ENCODE data around the gene SLC48A1.
A peak's percentile ranks its signal among the peaks of the same experiment; 100 is the strongest.

Gene SLC48A1

GRCh38 chr12:47757840-47758583 lies 15.0 kb upstream of the SLC48A1 start:
- peak; percentile 52 for DNase-seq (ENCODE audit: low spot score)

GRCh38 chr12:47758584-47758833 lies 14.5 kb upstream of the SLC48A1 start:
- DNase-seq (ENCODE audit: low spot score) = no peak

DNA sequence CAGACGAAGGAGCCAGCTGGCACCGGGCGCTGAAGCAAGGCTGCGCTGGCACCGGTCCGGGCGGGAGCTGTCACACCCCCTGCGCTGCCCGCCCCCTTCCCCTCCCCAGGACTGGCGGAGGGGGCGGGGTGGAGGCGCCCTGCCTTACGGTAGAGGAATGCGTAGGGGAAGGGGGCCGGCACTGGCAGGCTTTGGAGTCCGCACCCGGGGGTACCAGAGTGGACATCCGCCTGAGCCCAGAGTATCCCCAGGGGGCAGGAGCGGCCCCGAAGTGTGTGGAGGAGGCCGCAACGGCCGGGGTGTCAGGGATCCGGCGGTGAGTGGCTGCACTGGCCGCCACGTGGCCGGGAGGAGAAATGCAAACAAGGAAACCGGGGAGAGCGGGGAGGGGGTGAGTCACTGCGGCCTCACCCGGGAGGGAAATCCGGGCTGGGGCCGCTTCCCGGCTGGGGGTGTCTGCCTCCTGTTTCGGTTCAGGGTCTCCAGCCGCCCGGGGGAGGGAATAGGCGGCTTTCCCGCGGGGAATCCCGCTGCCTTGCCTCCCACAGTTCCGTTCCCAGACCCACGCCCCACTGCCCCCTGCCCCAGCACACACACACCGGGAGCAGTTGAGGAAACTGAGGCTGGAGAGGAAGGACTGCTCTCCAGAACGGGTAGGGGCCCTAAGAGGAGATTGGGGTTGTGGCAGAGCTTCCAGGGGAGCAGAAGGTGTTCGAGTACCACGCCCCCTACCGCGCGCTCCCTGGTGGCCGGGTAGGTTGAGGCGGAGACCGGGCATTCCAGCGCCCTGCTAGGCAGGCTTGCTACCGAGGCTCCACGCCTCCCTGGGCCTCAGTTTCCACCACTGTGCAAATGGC lies 14.0 kb upstream of the SLC48A1 start, which contains the start of gene RAPGEF3:
RAPGEF3 (minus strand) TSS at position 47 of the 857 bp plus-strand sequence. CDS start 324 bp downstream, outside the sequence.
- peak; percentile 92 for DNase-seq (ENCODE audit: low spot score)

DNA sequence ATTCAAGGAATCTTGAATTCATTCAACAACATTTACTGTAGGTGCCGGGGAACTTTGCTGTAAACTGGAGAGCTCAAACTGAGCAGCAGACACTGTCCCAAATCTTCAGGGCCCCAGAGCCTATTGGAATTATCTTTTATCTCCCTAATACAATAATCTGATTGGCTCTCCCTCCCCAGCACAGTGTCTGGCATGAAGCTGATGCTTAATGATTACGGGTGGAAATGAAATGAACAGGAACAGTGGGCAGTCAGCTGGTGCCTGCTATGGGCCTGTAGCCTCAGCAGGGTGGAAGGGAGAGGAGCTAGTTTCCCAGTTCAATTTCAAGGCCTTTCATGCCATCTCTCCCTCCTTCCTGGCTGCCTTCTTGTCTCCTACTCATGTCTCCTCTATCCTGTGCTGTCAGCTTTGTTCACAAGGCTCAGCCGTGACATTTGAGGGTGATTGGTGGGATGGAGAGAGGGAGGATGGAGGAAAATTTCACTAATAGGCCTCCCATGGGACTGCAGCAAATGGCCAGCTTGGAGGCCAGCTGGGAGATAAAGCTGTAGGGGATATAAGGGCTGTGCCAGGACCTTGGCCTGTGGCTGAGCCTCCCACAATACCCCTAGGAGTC lies 10.1 kb upstream of the SLC48A1 start:
- DNase-seq (ENCODE audit: low spot score) = no peak

GRCh38 chr12:47763481-47764346 lies 9.3 kb upstream of the SLC48A1 start:
- no peak for DNase-seq (ENCODE audit: low spot score)

DNA sequence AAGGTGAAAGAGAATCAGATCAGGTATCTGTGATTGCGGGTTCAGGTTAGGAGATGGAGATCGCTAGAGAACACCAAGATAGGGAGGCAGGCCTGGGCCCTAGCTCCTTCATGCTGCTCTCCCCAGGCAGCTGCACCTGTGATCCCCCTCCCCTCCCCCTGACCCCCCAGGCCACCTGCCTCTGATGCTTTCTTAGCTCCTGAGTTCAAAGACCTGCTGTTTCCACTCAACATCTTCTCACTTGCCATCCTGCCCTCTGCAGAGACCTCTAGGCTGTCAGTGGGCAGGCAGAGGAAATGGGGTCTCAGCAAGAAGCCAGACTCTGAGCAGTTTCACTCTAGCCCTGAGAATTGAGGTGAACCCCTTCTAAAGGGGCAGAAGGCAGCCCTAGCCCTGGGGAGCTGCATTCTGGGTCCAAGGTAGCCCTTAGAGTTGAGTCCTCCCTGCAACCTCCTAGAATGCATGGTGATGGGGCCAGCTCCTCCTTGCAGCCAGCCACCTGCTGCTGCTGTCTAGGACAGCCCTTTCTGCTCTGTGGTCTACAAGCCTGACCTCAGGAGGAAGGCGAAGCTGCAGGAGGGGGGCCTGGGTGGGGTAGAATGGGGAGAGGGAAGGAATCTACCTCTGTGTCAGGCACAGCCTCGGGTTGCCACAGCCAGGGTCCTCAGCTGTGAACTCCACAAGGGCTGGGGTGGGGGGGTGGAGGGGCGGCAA lies 6.4 kb upstream of the SLC48A1 start:
- DNase-seq (ENCODE audit: low spot score) = no peak

- DNase-seq (ENCODE audit: low spot score) = peak; percentile 69
These were observed 5.8 kb upstream of the SLC48A1 start for GRCh38 chr12:47767216-47767724.

- DNase-seq (ENCODE audit: low spot score) = no peak
These were observed 4.7 kb upstream of the SLC48A1 start for GRCh38 chr12:47768323-47768811.

GRCh38 chr12:47769234-47770085 lies 3.6 kb upstream of the SLC48A1 start:
- DNase-seq (ENCODE audit: low spot score) = no peak

- no peak for DNase-seq (ENCODE audit: low spot score)
These were observed 2.8 kb upstream of the SLC48A1 start for GRCh38 chr12:47770086-47770726.

DNA sequence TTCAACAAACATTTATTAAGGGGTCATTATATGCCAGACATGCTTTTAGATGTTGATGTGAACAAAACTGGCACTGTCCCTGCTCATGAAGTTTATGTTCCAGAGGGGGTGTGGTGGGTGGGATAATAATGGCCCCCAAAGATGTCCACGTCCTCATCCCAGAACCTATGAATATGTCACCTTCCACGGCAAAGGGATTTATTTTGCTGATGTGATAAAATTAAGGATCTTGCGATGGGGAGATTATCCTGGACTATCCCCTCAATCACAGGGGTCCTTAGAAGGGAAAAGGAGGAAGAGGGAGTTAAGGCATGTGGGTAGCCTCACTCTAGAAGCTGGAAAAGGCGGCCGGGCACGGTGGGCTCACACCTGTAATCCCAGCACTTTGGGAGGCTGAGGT lies 1.7 kb upstream of the SLC48A1 start:
- no peak for DNase-seq (ENCODE audit: low spot score)

DNA sequence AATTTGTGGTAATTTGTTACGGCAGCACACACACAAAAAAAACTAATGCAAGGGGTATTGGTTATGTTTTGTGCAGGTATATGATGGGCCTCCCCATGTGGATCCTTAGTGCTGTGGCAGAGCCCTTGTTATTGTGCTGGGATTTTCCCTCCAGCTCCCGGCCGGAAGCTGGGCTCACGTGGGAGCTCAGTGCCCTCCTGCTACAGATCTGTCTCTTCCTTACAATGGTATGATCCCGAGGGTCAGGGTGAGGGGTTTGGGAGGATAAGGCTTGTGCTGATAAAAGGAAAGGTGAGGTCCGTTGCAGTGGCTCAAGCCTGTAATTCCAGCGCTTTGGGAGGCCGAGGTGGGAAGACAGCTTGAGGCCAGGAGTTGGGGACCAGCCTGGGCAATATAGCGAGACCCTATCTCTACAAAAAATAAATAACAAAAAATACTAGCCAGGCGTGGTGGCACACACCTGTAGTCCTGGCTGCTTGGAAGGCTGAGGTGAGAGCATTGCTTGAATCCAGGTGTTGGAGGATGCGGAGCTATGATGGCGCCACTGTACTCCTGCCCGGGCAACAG lies 861 bp upstream of the SLC48A1 start:
- no peak for DNase-seq (ENCODE audit: low spot score)

GRCh38 chr12:47772738-47773061 lies 338 bp upstream of the SLC48A1 start:
- DNase-seq (ENCODE audit: low spot score) = no peak

DNA sequence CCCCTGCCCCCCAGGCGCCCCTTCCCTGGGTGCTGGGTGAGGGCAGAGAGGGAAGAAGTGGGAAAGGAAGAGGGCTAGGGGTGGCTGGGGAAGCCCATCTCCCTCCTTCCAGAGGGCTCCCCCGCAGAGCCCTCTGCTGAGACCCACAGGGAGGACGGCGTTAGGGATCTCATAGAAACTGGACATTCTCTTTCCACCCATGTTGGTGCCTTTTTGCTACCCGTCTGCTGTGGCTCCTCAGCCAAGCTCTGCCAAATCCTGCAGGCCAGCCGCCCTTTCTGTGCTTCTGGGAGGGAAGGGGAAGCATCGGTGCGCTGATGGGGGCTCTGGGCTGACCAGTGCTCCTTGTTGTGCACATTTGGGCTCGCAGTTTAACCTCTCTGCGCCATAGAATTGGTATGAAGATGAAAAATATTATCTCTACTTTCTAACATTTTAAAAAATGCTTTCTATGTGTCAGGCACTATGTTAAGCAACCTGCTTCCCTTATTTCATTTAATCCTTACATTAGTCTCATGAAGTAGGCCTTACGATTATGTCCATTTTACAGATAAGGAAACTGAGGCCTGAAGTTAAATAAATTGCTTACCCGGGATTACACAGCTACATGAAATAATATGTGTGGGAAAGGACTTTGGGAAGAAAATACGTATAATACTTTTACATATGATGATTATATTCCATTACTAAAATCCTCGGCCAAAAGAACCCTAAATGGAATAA lies 981 bp downstream of the SLC48A1 start:
- no peak for DNase-seq (ENCODE audit: low spot score)

DNA sequence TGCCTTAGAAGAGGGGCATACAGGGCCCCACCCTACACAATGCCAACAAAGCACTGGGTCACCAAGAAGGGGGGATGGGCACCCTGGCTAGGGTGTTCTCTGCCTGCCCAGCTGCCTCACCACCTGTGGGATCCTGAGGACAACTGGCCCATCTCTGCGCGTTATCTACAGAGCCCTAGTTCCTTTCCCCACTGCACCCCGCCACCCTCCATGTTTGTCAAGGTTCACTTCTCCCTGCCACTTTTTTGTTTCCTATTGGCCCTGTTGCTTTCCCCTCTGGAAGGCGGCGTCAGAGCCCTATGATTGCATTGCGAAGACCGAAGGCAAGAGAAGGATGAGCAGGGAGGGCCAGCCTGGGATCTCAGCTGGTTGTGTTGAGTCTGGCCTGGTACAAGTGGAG lies 1.6 kb downstream of the SLC48A1 start:
- DNase-seq (ENCODE audit: low spot score) = no peak

DNA sequence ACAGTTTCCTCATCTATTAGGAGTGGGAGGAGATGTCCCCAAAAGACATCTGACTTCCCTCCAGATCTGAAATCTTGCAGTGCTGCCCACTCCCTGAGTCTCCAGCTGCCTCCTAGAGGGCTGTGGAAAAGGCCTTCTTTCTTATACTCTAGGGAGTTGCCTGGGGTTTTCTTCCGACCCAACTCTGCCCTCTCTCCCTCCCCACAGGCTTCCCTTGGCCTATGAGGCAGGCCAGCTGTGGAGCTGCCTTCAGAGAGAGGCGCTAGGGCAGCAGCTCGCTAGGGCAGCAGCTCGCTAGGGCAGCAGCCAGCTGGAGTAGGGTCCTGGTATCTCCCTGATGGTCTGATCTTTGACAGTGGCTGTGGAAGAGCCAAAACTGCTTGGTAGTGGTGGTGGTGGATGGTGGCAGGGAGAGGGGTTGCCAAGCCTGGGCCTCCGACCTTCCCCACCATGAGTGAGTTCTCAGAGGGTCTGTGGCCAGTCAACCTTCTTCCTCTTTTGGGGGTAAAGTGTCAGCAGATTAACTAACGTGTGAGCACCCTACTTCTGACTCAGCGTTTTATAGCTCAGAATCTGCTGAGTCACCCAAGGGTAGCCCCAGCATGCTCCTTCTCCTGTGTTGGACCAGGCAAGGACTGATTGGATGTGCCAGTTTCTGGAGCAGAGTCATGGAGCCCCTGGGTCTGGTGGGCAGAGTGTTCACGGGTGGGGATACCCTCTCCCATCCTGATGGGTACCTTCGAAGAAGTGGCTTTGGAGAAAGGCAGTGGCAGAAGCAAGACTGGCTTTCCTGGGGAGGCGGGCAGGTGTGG lies 2.3 kb downstream of the SLC48A1 start:
- no peak for DNase-seq (ENCODE audit: low spot score)

- no peak for DNase-seq (ENCODE audit: low spot score)
These were observed 3.6 kb downstream of the SLC48A1 start for GRCh38 chr12:47776471-47777143.
